IPS DF 4.7 (cell line): Measurements from ENCODE around the gene TNFAIP6.
"Not testable (repeated sequence)": the region's sequence is repeated elsewhere in the genome, so short reads cannot be mapped to it uniquely, and the experiment has no call there.

Source experiments
- DNase-seq: peaks from one replicate; pipeline ENCODE4 v3.0.0-alpha.2; 2013; ENCODE audit warnings: low spot score; ENCODE audit errors: extremely low read depth

The TNFAIP6 gene, protein sequence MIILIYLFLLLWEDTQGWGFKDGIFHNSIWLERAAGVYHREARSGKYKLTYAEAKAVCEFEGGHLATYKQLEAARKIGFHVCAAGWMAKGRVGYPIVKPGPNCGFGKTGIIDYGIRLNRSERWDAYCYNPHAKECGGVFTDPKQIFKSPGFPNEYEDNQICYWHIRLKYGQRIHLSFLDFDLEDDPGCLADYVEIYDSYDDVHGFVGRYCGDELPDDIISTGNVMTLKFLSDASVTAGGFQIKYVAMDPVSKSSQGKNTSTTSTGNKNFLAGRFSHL

DNA sequence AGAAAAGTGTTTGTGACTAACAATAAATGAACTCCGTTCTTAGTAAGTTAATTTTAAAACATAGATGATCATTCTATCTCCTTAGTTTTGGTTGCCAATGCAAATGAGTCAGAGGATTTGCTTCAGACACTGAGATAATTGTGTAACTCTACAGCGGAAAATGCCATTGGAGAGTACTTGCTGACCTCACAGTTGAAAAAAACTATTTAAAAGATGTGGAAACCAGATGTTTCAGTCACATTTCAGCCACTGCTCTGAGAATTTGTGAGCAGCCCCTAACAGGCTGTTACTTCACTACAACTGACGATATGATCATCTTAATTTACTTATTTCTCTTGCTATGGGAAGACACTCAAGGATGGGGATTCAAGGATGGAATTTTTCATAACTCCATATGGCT is at the start of gene TNFAIP6:
TNFAIP6 (plus strand) TSS at position 234 of the 400 bp plus-strand sequence; CDS start at position 309, 75 bp downstream.
- no peak for DNase-seq

DNA sequence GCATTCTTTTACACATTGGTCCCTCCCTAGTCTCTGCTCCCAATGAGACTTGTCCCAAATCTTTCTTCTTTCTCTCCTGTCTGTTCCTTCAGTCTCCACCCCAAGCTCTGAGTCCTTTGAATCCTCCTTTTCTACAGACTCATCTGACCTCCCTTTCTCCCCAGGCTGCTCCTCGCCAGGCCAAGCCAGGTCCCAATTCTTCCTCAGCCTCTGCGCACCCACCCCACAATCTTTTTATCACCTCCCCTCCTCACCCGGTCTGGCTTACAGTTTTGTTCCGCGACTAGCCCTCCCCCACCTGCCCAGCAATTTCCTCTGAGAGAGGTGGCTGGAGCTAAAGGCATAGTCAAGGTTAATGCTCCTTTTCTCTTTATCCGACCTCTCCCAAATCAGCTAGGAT is 47.1 kb upstream of the TNFAIP6 start:
- not testable (repeated sequence) for DNase-seq

DNA sequence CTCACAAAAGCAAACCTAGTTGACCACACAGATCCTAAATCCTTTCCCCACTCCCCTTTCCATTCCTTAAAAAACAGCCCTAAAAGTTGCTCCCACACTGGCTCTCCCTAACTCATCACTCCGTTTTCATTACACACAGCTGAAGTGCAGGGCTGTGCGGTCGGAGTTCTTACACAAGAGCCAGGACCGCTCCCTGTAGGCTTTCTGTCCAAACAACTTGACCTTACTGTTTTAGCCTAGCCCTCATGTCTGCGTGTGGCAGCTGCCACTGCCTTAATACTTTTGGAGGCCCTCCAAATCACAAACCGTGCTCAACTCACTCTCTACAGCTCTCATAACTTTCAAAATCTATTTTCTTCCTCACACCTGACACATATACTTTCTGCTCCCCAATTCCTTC is 45.0 kb upstream of the TNFAIP6 start:
- DNase-seq: not testable (repeated sequence)

DNA sequence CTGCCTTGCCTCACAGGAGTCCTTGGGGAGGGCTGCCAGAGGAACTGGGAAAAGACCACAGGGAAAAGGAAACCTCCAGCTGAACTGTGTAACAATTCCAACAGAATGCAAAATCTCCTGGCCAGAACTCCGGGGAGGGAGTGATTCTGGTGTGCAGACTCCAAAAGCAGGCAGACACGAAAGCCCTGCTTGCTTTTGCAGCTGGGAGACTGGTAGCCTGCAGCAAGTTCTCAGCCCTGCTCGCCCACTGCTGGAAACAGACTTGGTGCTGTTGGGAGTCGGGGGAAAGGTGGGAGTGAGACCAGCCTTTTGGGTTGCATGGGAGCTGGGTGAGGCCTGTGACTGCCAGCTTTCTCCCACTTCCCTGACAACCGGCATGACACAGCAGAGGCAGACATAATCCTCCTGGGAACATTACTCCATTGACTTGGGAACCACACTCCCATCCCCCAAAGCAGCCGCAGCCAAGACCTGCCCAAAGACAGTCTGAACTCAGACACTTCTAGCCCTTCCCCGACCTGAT is 42.0 kb upstream of the TNFAIP6 start:
- DNase-seq: no peak

DNA sequence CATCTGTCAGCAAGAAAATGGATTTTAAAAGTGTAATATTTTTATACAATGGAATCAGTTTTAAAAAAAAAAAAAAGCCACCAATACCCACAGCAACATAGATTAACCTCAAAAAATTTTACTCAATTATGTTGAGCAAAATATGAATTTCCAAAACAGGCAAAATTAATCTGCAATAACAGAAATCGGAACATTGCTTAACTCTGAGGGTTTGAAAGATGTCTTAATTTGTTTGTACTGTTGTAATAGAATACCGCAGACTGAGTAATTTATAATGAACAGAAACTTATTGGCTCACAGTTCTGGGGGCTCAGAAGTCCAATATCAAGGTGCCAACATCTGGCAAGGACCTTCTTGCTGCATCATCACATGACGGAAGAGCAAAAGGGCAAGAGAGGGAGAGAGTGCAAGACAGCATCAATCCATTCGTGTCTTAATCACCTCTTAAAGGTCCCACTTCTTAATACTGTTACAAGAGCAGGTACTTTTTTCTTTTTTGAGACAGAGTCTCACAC is 31.8 kb upstream of the TNFAIP6 start:
- no peak for DNase-seq

DNA sequence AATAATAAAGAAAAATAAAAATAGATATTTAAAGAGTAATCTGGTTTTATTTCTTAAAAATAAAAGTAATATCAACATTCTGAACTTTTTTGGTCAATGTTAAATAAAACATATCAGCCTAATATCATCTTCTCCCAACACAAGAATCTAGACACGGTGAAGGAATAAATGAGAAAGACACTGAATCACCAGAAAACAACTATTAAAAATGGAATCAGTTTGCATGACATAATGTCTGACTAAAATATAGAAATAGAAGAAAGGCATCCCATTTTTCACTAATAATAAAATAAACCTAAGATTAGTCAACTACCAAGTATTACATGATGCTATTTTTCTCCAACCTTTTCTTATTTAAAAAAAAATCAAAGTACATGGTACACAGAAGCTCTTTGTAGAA is 30.8 kb upstream of the TNFAIP6 start:
- DNase-seq: no peak

DNA sequence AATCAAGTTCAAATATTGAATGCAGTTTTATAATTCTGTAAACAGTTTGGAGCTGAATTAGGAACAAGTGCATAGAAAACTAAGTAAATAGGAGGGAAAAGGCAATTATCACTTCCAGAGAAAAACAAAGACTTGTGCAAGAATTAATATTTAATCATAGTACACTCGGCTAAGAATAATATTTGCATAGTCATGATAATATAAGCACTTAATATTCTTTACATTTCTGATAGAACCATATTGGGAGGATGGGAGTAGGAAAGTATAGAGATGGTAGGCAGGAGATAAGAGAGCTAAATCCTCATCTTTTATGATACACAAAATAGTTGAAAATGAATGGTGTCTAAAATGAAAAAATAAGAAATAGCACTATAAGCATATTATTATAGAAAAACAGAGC is 27.4 kb upstream of the TNFAIP6 start:
- no peak for DNase-seq

DNA sequence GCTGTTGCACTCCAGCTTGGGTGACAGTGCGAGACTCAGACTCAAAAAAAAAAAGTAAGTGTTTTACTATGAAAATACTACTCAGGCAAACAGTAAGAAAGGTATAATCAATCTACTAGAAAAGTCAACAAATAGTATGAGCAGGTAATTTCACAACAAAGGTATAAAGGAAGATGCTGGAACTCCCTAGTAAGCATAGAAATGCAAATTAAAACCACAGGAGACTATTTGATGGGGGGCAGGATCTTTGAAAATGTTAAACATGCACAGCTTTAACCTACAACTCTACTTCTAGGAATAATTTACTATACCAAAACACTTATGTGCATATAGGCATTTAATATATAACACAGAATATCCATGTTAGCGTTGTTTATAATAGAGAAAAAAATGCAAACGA is 24.3 kb upstream of the TNFAIP6 start:
- DNase-seq: no peak

DNA sequence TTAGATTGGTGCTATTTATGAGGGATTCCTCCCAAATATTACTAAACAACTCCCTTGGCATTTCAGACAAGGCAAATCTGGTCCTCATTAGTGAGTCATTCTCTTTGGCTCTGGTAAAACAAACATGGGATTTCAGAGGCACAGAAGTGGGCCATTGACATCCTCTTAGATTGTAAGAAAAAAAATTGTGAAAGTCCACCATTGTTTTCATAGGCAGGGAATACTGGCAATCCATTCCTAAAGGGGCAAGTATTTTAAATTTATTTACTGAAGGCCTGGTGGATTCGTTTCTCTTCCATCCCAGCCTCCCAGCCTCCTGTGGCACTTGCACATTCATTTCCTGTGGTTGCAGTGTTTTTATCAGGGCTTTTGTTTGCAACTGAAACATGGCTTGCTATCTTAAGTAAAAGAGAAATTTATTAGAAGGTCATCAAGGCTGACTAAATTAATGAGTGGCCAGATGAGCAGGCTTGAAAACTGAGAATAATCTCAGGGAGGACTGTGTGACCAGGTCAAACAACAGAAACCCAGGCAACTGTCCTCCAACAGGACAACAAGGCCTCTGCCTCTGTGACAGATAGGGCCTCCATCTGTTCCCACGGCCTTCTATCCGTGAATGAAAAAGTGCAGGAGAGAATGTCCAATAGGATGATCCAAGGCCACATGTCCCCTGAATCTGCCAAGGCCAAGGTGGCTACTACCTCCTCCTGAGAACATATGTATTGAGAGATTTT is 23.1 kb upstream of the TNFAIP6 start:
- no peak for DNase-seq

DNA sequence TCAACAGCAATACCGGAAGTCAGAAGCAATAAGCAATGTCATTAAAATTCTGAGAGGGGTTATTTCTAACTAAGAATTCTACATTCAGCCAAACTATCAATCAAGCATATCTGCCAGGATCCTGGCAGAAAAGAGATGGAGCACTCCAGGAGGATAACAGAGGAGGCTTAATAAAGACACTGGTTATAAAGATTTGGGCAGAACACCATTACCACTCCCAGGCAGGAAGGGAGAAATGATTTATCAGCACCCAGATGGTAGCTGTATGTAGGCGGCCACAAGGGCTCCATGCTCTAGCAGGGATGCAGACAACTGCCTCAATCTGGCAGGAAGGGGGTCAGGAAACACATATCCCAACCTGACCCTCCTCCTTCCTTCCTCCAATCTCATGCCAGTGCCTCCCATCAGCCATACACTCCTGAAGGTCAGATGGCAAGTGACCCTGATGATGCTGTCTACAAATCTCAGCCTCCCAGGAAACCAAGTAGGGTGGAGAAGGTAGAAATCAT is 20.5 kb upstream of the TNFAIP6 start:
- DNase-seq: no peak

DNA sequence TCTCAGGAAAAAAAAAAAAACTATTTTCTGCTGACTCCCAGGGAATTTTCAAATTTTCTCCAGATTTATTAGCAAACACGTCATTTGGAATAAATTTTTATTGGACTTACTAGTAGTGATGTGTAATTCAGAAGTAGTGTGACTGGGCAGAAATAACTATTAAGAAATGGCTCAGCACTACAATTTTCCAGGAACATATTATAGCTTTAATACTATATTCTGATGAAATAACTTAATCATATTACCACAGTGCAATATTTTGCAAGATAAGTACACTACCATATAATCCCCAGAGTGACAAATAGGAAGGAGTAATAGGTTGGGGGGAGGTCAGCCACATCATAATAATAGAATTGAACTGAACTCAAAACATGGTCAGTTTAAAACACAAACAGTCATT is 19.7 kb upstream of the TNFAIP6 start:
- DNase-seq: no peak

DNA sequence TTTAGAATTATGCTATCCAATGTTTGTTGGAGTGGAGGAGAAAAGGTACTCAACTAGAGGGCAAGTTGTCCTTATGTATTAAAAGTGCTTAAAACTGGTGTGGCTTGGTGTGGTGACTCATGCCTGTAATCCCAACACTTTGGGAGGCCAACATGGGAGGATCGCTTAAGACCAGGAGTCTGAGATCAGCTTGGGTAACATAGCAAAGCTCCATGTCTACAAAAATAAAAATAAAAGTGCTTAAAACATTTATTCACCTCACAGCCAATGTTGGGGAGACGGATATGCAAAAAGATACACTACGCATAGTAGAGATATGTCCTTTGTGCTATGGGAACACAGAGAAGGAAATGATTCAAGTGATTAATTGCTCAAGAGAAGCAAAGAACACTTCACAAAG is 19.3 kb upstream of the TNFAIP6 start:
- no peak for DNase-seq

DNA sequence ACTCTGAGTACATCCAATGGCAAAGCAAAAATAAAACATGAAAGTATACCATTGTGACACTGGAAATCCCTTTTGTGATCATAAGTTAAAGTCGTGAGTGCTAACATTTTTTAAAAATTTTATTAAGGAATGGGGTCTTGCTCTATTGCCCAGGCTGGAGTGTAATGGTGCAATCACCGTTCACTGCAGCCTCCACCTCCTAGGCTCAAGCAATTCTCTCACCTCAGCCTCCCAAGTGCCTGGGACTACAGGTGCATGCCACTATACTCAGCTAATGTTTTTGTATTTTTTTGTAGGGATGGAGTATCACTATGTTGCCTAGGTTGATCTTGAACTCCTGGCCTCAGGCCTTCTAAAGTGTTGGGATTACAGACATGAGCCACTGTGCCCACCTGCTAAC is 14.3 kb upstream of the TNFAIP6 start:
- no peak for DNase-seq

DNA sequence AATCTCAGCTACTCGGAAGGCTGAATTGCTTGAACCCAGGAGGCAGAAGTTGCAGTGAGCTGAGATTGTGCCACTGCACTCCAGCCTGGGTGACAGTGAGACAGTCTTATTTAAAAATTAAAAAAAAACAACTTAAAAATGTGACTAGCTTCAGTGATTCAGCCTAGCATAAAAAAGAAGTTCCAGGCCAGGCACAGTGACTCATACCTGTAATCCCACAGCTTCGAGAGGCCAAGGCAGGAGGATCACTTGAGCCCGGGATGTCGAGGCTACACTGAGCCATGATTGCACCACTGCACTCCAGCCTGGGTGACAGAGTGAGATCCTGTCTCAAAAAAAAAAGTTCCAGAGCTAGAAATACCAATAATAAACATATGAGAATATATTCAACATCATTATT is 13.2 kb upstream of the TNFAIP6 start:
- DNase-seq: not testable (repeated sequence)

DNA sequence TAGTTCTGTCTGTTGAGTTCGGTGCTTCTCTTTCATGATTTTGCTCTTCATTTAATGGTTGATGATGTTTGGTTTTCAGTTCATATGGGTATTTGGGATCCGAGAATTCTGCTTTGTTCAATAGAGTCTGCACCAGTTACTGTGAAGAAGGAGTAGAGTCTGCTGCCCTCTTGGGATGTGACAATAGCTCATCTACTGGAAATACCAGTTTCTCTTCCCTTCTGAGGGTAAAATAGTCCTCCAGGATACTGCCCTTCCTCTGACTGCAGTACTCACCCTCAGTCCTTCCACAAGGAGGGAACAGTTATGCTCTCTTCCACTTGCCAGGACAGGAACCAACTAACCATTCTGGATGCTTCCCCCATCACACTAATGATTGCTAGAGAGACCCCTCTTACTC is 12.5 kb upstream of the TNFAIP6 start:
- no peak for DNase-seq

DNA sequence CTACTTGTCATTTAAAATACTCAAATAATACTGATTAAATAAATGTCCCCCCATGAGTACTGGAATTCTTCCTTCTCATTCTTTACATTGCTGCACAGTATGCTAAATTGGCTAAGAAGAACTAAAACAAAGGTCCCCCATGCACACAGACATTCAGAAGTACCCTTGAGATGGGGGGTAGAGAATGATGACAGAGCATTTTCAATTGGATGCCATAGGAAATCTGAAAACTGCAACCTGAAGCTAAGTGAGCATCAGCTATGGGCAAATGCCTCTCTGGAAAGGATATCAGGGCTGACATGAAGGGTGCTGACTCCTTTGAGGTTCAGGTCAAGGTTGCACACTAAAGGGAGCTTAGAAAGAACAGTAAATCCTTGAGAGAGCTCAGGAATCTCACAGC is 10.1 kb upstream of the TNFAIP6 start:
- DNase-seq: no peak

DNA sequence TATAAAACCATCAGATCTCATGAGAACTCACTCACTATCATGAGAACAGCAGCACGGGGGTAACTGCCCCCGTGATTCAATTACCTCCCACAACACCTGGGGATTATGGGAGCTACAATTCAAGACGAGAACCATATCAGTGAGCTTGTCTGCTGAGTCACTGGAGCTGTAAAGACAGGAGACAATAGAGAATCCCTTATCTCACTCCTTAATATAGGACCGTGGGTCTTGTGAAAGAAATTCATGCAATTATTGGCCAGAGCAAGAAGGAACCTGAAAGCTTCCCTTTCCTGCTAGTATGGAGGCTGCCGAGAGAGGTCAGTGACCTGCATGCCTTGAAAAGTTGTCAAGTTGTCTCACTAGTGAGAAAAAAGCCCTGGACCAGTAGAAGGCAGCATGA is 9.5 kb upstream of the TNFAIP6 start:
- no peak for DNase-seq

DNA sequence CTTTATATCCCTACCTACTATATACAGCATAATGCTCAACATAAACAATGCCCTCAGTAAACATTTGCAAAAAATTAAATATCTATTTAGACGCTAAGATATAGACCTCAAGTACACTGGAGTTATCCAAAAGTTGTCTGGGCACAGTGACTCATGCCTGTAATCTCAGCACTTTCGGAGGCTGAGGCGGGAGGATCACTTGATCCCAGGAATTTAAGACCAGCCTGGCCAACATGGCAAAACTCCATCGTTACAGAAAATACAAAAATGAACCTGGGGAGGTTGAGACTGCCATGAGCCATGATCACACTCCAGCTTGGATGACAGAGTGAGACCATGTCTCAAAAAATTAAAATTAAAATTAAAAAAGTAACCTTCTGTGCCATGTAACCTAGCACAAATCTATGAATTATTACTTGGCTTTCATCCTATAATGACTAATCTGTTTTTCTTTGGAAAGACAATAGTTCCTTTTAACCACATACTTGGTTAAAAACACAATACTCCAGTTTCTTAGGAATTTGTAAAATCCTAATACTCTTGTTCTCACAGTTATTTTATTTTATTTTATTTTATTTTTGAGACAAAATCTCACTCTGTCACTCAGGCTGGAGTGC is 6.7 kb upstream of the TNFAIP6 start:
- DNase-seq: no peak

DNA sequence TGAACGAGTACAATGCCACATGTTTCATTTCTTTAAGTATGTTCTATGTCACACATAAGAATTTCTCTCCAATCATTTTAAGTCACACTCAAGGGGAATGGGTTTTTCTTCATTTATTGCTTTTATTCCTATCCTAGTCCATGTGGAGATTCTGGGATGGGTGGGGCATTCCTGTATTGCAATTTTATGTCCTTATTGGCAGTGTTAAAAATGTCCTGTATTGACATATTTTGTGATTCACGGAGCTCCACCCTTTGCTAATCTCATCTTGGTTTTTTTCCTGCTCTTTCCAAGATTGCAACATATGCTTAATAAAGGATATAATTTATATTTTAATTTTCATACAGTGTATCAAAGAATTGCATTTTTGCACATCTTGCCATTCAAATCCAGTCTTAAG is 3.4 kb upstream of the TNFAIP6 start:
- DNase-seq: no peak

DNA sequence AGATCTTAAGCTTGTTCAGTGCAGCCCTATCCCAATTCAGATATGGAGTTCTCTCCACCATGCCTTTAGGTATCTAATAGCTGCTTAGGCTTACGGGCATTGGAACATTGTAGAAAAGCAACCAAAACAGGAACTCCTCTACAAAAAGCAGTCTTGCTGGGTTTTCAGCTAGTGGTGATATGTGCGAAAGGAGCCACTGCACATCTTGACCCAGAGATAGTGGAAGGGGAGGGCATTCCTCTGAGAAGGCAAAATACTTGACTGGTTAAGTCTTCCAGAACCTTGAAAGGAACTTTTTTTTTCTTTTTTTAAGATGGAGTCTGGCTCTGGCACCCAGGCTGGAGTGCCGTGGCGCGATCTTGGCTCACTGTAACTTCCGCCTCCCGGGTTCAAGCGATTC is 2.6 kb upstream of the TNFAIP6 start:
- no peak for DNase-seq

DNA sequence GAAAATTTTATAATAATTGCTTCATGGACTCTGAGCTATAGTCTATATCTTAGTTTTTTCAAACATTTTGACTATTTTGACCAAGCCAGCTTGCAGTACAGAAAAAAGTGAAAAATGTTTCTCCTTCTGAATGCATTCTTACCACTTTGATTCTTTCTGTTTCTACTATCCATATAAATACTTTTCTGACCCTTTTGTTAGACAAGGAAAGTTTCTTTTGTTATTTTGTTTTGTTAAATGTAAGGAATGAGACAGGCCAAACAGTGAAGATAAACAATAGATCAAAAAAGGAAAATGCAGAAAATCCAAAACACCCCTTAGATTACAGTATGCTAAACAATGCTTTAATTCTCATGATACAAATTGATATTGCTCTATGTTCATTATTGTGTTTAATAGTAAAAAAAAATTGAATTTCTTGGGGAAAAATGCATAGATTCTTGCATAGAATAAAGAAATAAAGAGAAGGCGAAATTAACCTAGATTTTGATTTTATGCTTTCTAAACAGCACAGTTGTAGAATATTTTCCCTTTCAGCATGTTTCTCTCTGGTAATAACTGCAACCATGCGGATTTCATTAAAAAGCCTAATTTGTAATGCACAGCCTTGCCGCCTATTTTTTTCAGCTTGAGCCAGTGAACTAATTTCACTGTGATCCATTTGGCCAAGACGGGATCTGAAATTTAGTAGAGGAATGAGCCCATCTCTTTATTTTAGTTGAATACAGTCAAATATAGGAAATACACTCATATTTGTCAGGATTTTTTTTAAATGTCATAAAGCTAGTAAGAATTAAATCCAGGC is 976 bp downstream of the TNFAIP6 start:
- no peak for DNase-seq
